GM12878 (cell line): ENCODE results near the gene NPPB. TPM values are rescaled to one million over a fixed set of nuclear protein-coding genes. Genes with fewer than 3 reads are reported as not detected.

Experiments
- CHD4 ChIP-seq: fragments of 200-600 bp; sonication (generic); IDR thresholded peaks from 2 replicates; pipeline ENCODE4 v1.6.1; 2016; ENCODE audit warnings: mild to moderate bottlenecking
- CTCF ChIP-seq, 3 experiments: IDR thresholded peaks in 2 of 3; conservative IDR thresholded peaks in 1 of 3; 2 replicates each; pipeline ENCODE4 v1.5.1; 2011; ENCODE audit warnings: low read depth in 3 of 3, low read length in 3 of 3, mild to moderate bottlenecking in 3 of 3, control low read depth in 2 of 3, moderate library complexity in 2 of 3, inconsistent platforms in 1 of 3, mixed read lengths in 1 of 3; ENCODE audit not compliant: control insufficient read depth in 2 of 3, insufficient read depth in 1 of 3; ENCODE audit errors: extremely low read depth in 1 of 3
- HDGF ChIP-seq: fragments of 450-650 bp; IDR thresholded peaks from 2 replicates; pipeline ENCODE4 v1.6.1; 2016; ENCODE audit warnings: antibody characterized with exemption
- JUND ChIP-seq: IDR thresholded peaks from 2 replicates; pipeline ENCODE4 v1.6.1; 2012; ENCODE audit warnings: low read depth, mild to moderate bottlenecking, low read length, improper control_type of control experiment, moderate library complexity
- KAT2A ChIP-seq: conservative IDR thresholded peaks from 2 replicates; pipeline ENCODE4 v1.6.1; 2011; ENCODE audit warnings: low read depth, low read length; ENCODE audit not compliant: control insufficient read depth
- MYC ChIP-seq: IDR thresholded peaks from 2 replicates; pipeline ENCODE4 v1.6.1; 2011; ENCODE audit warnings: mild to moderate bottlenecking, low read length, moderate library complexity, inconsistent platforms; ENCODE audit not compliant: insufficient read depth, insufficient replicate concordance, insufficient read length, severe bottlenecking
- PAX5 ChIP-seq: IDR thresholded peaks from 2 replicates; pipeline ENCODE4 v1.6.1; 2011; ENCODE audit warnings: low read depth, low read length, borderline replicate concordance
- POLR2AphosphoS2 ChIP-seq: IDR thresholded peaks from 2 replicates; pipeline ENCODE4 v1.6.1; 2011; ENCODE audit warnings: low read depth, mild to moderate bottlenecking, low read length, improper control_type of control experiment, moderate library complexity
- PRDM15 ChIP-seq: fragments of 450-650 bp; formaldehyde crosslinking; IDR thresholded peaks from 2 replicates; pipeline ENCODE4 v1.4.0; 2020; ENCODE audit warnings: mild to moderate bottlenecking, moderate library complexity
- RB1 ChIP-seq: fragments of 450-650 bp; formaldehyde crosslinking; IDR thresholded peaks from 2 replicates; pipeline ENCODE4 v1.6.1; 2017; ENCODE audit warnings: mild to moderate bottlenecking, borderline replicate concordance
- RELA ChIP-seq: fragments of 450-650 bp; IDR thresholded peaks from 2 replicates; pipeline ENCODE4 v1.8.0; 2014; ENCODE audit warnings: borderline replicate concordance; ENCODE audit not compliant: partially characterized antibody
- SIX5 ChIP-seq: IDR thresholded peaks from 2 replicates; pipeline ENCODE4 v1.6.1; 2011; ENCODE audit warnings: mild to moderate bottlenecking, low read depth, low read length, moderate library complexity; ENCODE audit not compliant: severe bottlenecking
- STAT1 ChIP-seq: fragments of 450-650 bp; conservative IDR thresholded peaks from 2 replicates; pipeline ENCODE4 v1.6.1; 2014; ENCODE audit warnings: antibody characterized with exemption, mild to moderate bottlenecking
- TAF1 ChIP-seq: IDR thresholded peaks from 2 replicates; pipeline ENCODE4 v1.6.1; 2011; ENCODE audit warnings: mild to moderate bottlenecking, low read depth, low read length, borderline replicate concordance
- TBL1XR1 ChIP-seq: IDR thresholded peaks from 2 replicates; pipeline ENCODE4 v1.6.1; 2012; ENCODE audit warnings: low read depth, low read length, improper control_type of control experiment
- USF2 ChIP-seq: IDR thresholded peaks from 2 replicates; pipeline ENCODE4 v1.6.1; 2011; ENCODE audit warnings: low read depth, low read length, improper control_type of control experiment, borderline replicate concordance
- YBX1 ChIP-seq: fragments of 450-650 bp; IDR thresholded peaks from 2 replicates; pipeline ENCODE4 v1.6.1; 2016; ENCODE audit warnings: antibody characterized with exemption
- ZBED1 ChIP-seq: IDR thresholded peaks from 2 replicates; pipeline ENCODE4 v1.6.1; 2016; ENCODE audit warnings: borderline replicate concordance
- ZNF592 ChIP-seq: fragments of 450-650 bp; IDR thresholded peaks from 2 replicates; pipeline ENCODE4 v1.6.1; 2017; ENCODE audit warnings: mild to moderate bottlenecking, moderate library complexity
- ZNF622 ChIP-seq: fragments of 450-650 bp; IDR thresholded peaks from 2 replicates; pipeline ENCODE4 v1.6.1; 2017; ENCODE audit warnings: mild to moderate bottlenecking, inconsistent platforms
- polyA plus RNA-seq, 11 experiments: library from polyadenylated mRNA; depleted of rRNA in 4 of 11; unstranded in 6 of 11; stranded (reverse) in 5 of 11; fragments of >200 nt; fragmentation: Nextera tagmentation in 4 of 11; fragmentation: Illumina TruSeq in 1 of 11; extraction: Ambion mirVana in 4 of 11; extraction: Trizol in 1 of 11; gene quantifications; 1 replicate in 1 of 11; 2 replicates in 10 of 11; pipeline versions ENCODE4 v1.2.1 to v1.2.3, GENCODE V29; 2011 to 2016; ENCODE audit warnings: inconsistent platforms in 2 of 11, missing spikeins in 2 of 11, low read depth in 1 of 11
- total RNA-seq, 4 experiments: library from RNA; depleted of rRNA in 3 of 4; stranded (reverse); fragments of >200 nt in 3 of 4; fragmentation: Illumina TruSeq in 1 of 4; extraction: Trizol in 1 of 4; gene quantifications; 2 replicates each; pipeline versions ENCODE4 v1.2.1 to v1.2.3, GENCODE V29; 2013 to 2021

NPPB gene
- total and polyA plus RNA-seq, 10 of the 15 experiments (the other 5 are each of a cell fraction or from before 2014, with no cell fraction given): not detected

GRCh38 chr1:11908095-11908675 is 49.4 kb upstream of the NPPB start (continued):
- TF ChIP-seq CTCF (IDR thresholded peaks at IDR 0.05 in 2 of 3, conservative IDR thresholded peaks at IDR 0.05 in 1 of 3; ENCODE audit: control insufficient read depth in 2 of 3, extremely low read depth in 1 of 3, insufficient read depth in 1 of 3, low read depth in 3 of 3, low read length in 3 of 3) (no peak), RB1 (peak; percentile 85; the same call in 1 of the 2 replicates), USF2 (no peak), RELA (peak; percentile 76), ZNF592 (peak; percentile 93), YBX1 (no peak), ZBED1 (peak; percentile 100), PRDM15 (CRISPR knock-in tag) (peak; percentile 100), MYC (no peak), PAX5 (peak; percentile 82; the same call in 1 of the 2 replicates), HDGF (no peak), TBL1XR1 (peak; percentile 93), JUND (no peak), KAT2A (peak; percentile 94), STAT1 (peak; percentile 98), CHD4 (no peak), POLR2AphosphoS2 (peak; percentile 100), TAF1 (peak; percentile 65), SIX5 (peak; percentile 46), ZNF622 (0 out of 2 replicates have a peak, but pooled peaks have one; percentile 34)
